ENCODE data around the gene GATD1. TPM values are rescaled to one million over a fixed set of nuclear protein-coding genes. Genes with fewer than 3 reads are reported as not detected.

The GATD1 gene
- total RNA-seq, 1 experiment from 2014 or later = 83.3 TPM

DNA sequence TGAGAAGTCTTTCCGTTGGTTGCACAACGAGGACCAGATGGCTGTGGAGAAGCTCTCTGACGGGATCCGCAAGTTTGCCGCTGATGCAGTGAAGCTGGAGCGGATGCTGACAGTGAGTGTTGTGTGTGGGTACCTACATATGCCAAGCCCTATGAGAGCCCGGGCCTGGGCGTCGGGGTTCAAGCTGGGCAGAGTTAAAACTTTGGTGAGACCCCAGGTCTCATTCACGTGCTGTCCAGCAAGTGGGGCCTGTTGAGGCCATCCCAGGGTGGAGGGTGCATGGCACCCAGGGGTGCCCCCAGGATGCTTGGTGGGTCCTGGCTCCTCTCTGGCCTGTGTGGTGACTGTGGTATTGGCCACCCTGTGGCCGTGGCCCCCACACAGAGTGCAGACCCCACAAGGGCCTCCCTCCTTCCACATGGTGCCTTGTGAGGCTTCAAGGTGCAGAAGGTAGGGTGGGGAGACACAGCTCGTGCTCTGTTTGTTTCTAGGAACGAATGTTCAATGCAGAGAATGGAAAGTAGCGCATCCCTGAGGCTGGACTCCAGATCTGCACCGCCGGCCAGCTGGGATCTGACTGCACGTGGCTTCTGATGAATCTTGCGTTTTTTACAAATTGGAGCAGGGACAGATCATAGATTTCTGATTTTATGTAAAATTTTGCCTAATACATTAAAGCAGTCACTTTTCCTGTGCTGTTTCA lies 12.8 kb downstream of the GATD1 start:
- H3K36me3 Mint-ChIP-seq (ENCODE audit: insufficient read depth, unreplicated experiment) = peaks cover 92% of the 10 kb centered on the region
- DNase-seq = no peak
- H3K27ac Mint-ChIP-seq (ENCODE audit: unreplicated experiment) = peak overlapping the region; percentile 39
- BruUV-seq (replicated peaks) = no TSS peak
- peaks cover 22% of the 10 kb centered on the region for H3K4me1 Mint-ChIP-seq (ENCODE audit: low read depth, unreplicated experiment)
- TF ChIP-seq, protein P1, sequence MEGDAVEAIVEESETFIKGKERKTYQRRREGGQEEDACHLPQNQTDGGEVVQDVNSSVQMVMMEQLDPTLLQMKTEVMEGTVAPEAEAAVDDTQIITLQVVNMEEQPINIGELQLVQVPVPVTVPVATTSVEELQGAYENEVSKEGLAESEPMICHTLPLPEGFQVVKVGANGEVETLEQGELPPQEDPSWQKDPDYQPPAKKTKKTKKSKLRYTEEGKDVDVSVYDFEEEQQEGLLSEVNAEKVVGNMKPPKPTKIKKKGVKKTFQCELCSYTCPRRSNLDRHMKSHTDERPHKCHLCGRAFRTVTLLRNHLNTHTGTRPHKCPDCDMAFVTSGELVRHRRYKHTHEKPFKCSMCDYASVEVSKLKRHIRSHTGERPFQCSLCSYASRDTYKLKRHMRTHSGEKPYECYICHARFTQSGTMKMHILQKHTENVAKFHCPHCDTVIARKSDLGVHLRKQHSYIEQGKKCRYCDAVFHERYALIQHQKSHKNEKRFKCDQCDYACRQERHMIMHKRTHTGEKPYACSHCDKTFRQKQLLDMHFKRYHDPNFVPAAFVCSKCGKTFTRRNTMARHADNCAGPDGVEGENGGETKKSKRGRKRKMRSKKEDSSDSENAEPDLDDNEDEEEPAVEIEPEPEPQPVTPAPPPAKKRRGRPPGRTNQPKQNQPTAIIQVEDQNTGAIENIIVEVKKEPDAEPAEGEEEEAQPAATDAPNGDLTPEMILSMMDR (IDR thresholded peaks at IDR 0.05; ENCODE audit: unreplicated experiment) = no peak
- no peaks in the 10 kb centered on the region for H3K9me3 Mint-ChIP-seq (ENCODE audit: low read depth, unreplicated experiment)
- H3K4me3 Mint-ChIP-seq (ENCODE audit: low read depth, unreplicated experiment) = no peak overlapping the region
- no peaks in the 10 kb centered on the region for H3K27me3 Mint-ChIP-seq (ENCODE audit: unreplicated experiment)
- CTCF ChIA-PET = interaction anchor here (1.1 kb wide), 1 partner anchor 68 kb away, joined by 3 read pairs; no protein-coding TSS in a partner anchor
- intact Hi-C loops (cut with micrococcal nuclease; ENCODE audit: unreplicated experiment) = no loop called here

DNA sequence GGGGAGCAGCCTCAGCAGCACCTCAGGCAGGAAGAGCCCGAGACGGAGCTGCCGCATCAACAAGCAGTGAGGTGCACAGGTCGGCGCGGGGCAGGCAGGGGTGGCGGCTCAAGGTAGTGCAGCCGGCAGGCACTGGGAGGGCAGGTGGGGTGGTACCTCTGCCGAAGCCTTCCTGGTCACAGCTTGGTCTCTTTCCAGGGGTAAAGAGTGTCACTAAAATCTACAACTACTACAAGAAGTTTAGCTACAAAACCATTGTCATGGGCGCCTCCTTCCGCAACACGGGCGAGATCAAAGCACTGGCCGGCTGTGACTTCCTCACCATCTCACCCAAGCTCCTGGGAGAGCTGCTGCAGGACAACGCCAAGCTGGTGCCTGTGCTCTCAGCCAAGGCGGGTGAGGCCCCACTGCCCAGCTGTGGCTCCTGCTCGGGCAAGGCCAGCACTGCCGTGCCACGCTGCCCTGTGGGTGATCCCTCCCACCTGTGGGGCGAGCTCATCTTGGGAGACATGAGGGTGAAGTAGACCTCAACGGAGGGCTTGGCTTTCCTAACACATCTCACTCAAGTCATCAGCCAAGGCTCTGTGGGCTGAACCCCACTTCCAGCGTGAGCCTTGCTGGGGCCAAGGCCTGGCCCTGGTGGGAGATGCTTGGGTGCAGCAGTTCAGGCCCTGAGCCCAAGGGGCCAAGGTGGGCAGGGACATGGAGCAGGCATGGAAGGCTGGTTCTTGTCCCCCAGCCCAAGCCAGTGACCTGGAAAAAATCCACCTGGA lies 13.6 kb downstream of the GATD1 start:
- CTCF ChIA-PET = interaction anchor here (0.5 to 1.9 kb wide), 5 partner anchors 10 to 219 kb away, joined by 3 to 14 read pairs (median 3); partner anchors contain the start of gene TALDO1
- no peak for DNase-seq
- Mint-ChIP-seq H3K9me3 (ENCODE audit: low read depth, unreplicated experiment) (no peaks in the 10 kb centered on the region), H3K27ac (ENCODE audit: unreplicated experiment) (peak overlapping the region; percentile 80), H3K27me3 (ENCODE audit: unreplicated experiment) (no peaks in the 10 kb centered on the region), H3K36me3 (ENCODE audit: insufficient read depth, unreplicated experiment) (peaks cover 96% of the 10 kb centered on the region), H3K4me3 (ENCODE audit: low read depth, unreplicated experiment) (peak overlapping the region; percentile 52), H3K4me1 (ENCODE audit: low read depth, unreplicated experiment) (peaks cover 22% of the 10 kb centered on the region)
- TF ChIP-seq, protein P1 (IDR thresholded peaks at IDR 0.05; ENCODE audit: unreplicated experiment) = no peak
- BruUV-seq (replicated peaks) = TSS peak; percentile 27
- intact Hi-C loops (cut with micrococcal nuclease; ENCODE audit: unreplicated experiment) = no loop called here

- no TSS peak for BruUV-seq (replicated peaks)
- Mint-ChIP-seq H3K9me3 (ENCODE audit: low read depth, unreplicated experiment) (no peaks in the 10 kb centered on the region), H3K27ac (ENCODE audit: unreplicated experiment) (peak overlapping the region; percentile 80), H3K4me3 (ENCODE audit: low read depth, unreplicated experiment) (peak overlapping the region; percentile 52), H3K36me3 (ENCODE audit: insufficient read depth, unreplicated experiment) (peaks cover 98% of the 10 kb centered on the region), H3K4me1 (ENCODE audit: low read depth, unreplicated experiment) (peaks cover 22% of the 10 kb centered on the region), H3K27me3 (ENCODE audit: unreplicated experiment) (no peaks in the 10 kb centered on the region)
- intact Hi-C loops (cut with micrococcal nuclease; ENCODE audit: unreplicated experiment) = no loop called here
- DNase-seq = peak; percentile 57
- TF ChIP-seq, protein P1 (IDR thresholded peaks at IDR 0.05; ENCODE audit: unreplicated experiment) = no peak
- CTCF ChIA-PET = interaction anchor here (0.5 to 1.9 kb wide), 7 partner anchors 9 to 218 kb away, joined by 3 to 14 read pairs (median 3); partner anchors contain the start of genes DEAF1, TALDO1 and TMEM80
These were observed 14.2 kb downstream of the GATD1 start for GRCh38 chr11:763073-763463.

- TF ChIP-seq, protein P1 (IDR thresholded peaks at IDR 0.05; ENCODE audit: unreplicated experiment) = peak; percentile 57
- no TSS peak for BruUV-seq (replicated peaks)
- Mint-ChIP-seq H3K27ac (ENCODE audit: unreplicated experiment) (peak overlapping the region; percentile 80), H3K9me3 (ENCODE audit: low read depth, unreplicated experiment) (no peaks in the 10 kb centered on the region), H3K36me3 (ENCODE audit: insufficient read depth, unreplicated experiment) (peaks cover 98% of the 10 kb centered on the region), H3K4me3 (ENCODE audit: low read depth, unreplicated experiment) (peak overlapping the region; percentile 52), H3K27me3 (ENCODE audit: unreplicated experiment) (no peaks in the 10 kb centered on the region), H3K4me1 (ENCODE audit: low read depth, unreplicated experiment) (peaks cover 22% of the 10 kb centered on the region)
- intact Hi-C loops (cut with micrococcal nuclease; ENCODE audit: unreplicated experiment) = no loop called here
- CTCF ChIA-PET = interaction anchor here (0.7 to 1.9 kb wide), 3 partner anchors 9 to 67 kb away, joined by 3 to 14 read pairs (median 3); partner anchors contain the start of genes DEAF1 and TMEM80
- DNase-seq = peak; percentile 77
These were observed 14.7 kb downstream of the GATD1 start for GRCh38 chr11:762421-763072.

Measured in Calu3 (cell line).